ENCODE data around the gene YTHDF1. TPM values are rescaled to one million over a fixed set of nuclear protein-coding genes. Genes with fewer than 3 reads are reported as not detected.
"Not testable (repeated sequence)": the region's sequence is repeated elsewhere in the genome, so short reads cannot be mapped to it uniquely, and the experiment has no call there.

The YTHDF1 gene
- total RNA-seq, 2 donors from 2014 or later, result 15.8 to 16.2 TPM

GRCh38 chr20:63223826-63224207 lies 7.9 kb upstream of the YTHDF1 start:
- peaks cover 8% of the 10 kb centered on the region for H3K4me1 ChIP-seq
- H3K36me3 ChIP-seq (replicated peaks in 1 of 2; ENCODE audit: insufficient read depth in 1 of 2, low read depth in 2 of 2), result no peaks in the 10 kb centered on the region
- no peak for TF ChIP-seq CTCF (IDR thresholded peaks at IDR 0.05)
- TF ChIP-seq POLR2A (IDR thresholded peaks at IDR 0.05), result no peak
- no peak overlapping the region for H3K4me3 ChIP-seq
- no peaks in the 10 kb centered on the region for H3K27me3 ChIP-seq
- intact Hi-C loops (cut with DNase I), result no loop called here
- H3K9me3 ChIP-seq, result no peaks in the 10 kb centered on the region
- H3K27ac ChIP-seq, result no peak overlapping the region
- 58 to 66% methylated on average over 5 to 6 of the region's 6 CpGs for WGBS, 2 donors
- ATAC-seq (no peak), DNase-seq (no peak)

- Histone ChIP-seq H3K36me3 (replicated peaks in 1 of 2; ENCODE audit: insufficient read depth in 1 of 2, low read depth in 2 of 2) (no peaks in the 10 kb centered on the region), H3K27me3 (no peaks in the 10 kb centered on the region), H3K4me3 (no peak overlapping the region), H3K27ac (no peak overlapping the region), H3K9me3 (no peaks in the 10 kb centered on the region), H3K4me1 (peaks cover 8% of the 10 kb centered on the region)
- ATAC-seq, result no peak
- peak; percentile 28 to 56 (median 48) for DNase-seq
- intact Hi-C loops (cut with DNase I), result no loop called here
- WGBS, 2 donors, result 29 to 30% methylated on average over 9 to 12 of the region's 12 CpGs
- TF ChIP-seq POLR2A (IDR thresholded peaks at IDR 0.05), result no peak
- peak; percentile 47 to 64 (median 55) for TF ChIP-seq CTCF (IDR thresholded peaks at IDR 0.05)
These were observed 7.3 kb upstream of the YTHDF1 start for GRCh38 chr20:63223121-63223825.

- no peak for ATAC-seq
- no peak for DNase-seq
- no peak for TF ChIP-seq CTCF (IDR thresholded peaks at IDR 0.05)
- TF ChIP-seq POLR2A (IDR thresholded peaks at IDR 0.05), result no peak
- no peaks in the 10 kb centered on the region for H3K9me3 ChIP-seq
- H3K4me3 ChIP-seq, result no peak overlapping the region
- no peaks in the 10 kb centered on the region for H3K36me3 ChIP-seq (replicated peaks in 1 of 2; ENCODE audit: insufficient read depth in 1 of 2, low read depth in 2 of 2)
- intact Hi-C loops (cut with DNase I), result no loop called here
- 44 to 46% methylated on average over 3 to 7 of the region's 7 CpGs for WGBS, 2 donors
- no peaks in the 10 kb centered on the region for H3K27me3 ChIP-seq
- no peak overlapping the region for H3K27ac ChIP-seq
- peaks cover 8% of the 10 kb centered on the region for H3K4me1 ChIP-seq
These were observed 6.6 kb upstream of the YTHDF1 start for GRCh38 chr20:63222541-63222940.

- H3K27ac ChIP-seq; H3K9me3 ChIP-seq; DNase-seq; H3K4me3 ChIP-seq; ATAC-seq; intact Hi-C loops (cut with DNase I); H3K27me3 ChIP-seq; H3K36me3 ChIP-seq (replicated peaks in 1 of 2; ENCODE audit: insufficient read depth in 1 of 2, low read depth in 2 of 2): not testable (repeated sequence)
- WGBS, 2 donors, result 62 to 64% methylated on average over 8 to 12 of the region's 12 CpGs
- H3K4me1 ChIP-seq, result peaks cover 16% of the 10 kb centered on the region
These were observed 5.6 kb upstream of the YTHDF1 start for GRCh38 chr20:63221400-63222053.

- H3K36me3 ChIP-seq (replicated peaks in 1 of 2; ENCODE audit: insufficient read depth in 1 of 2, low read depth in 2 of 2), result no peaks in the 10 kb centered on the region
- no peaks in the 10 kb centered on the region for H3K27me3 ChIP-seq
- ATAC-seq (no peak), DNase-seq (no peak)
- no peaks in the 10 kb centered on the region for H3K9me3 ChIP-seq
- 30 to 33% methylated on average over 7 to 9 of the region's 9 CpGs for WGBS, 2 donors
- intact Hi-C loops (cut with DNase I), result no loop called here
- peaks cover 18% of the 10 kb centered on the region for H3K4me1 ChIP-seq
- H3K4me3 ChIP-seq, result no peak overlapping the region
- TF ChIP-seq POLR2A (IDR thresholded peaks at IDR 0.05) (no peak), CTCF (IDR thresholded peaks at IDR 0.05) (no peak)
- H3K27ac ChIP-seq, result no peak overlapping the region
These were observed 4.9 kb upstream of the YTHDF1 start for GRCh38 chr20:63220696-63221399.
